ENCODE data around the gene BRD7.
A peak's percentile ranks its signal among the peaks of the same experiment; 100 is the strongest.

BRD7 gene

GRCh38 chr16:50310308-50311133 lies 58.3 kb downstream of the BRD7 start:
- peaks cover 0 to 37% of the 10 kb centered on the region in 2 experiments; a peak in 2 of 3 replicates for H3K36me3 ChIP-seq (ENCODE audit: control insufficient read depth in 2 of 2, insufficient read depth in 1 of 2, low read length in 2 of 2)
- H3K4me1 ChIP-seq (ENCODE audit: control insufficient read depth, insufficient read depth, low read length) = no peaks in the 10 kb centered on the region
- TF ChIP-seq ZNF707 (tag by site-specific recombination; IDR thresholded peaks at IDR 0.05) = no peak
- TF ChIP-seq ZNF16 (tag by site-specific recombination; IDR thresholded peaks at IDR 0.05; ENCODE audit: low read depth) = peak; percentile 76; the same call in 1 of the 2 replicates
- no peaks in the 10 kb centered on the region for H3K9me3 ChIP-seq (ENCODE audit: control insufficient read depth, insufficient read depth, low read depth, low read length)
- POLR2A ChIA-PET = interaction anchor here (0.8 kb wide), 1 partner anchor 65 kb away, joined by 3 read pairs; no protein-coding TSS in a partner anchor
- CTCF ChIA-PET = interaction anchor here (0.5 to 1.2 kb wide), 5 partner anchors 8 to 286 kb away, joined by 3 to 5 read pairs (median 3); partner anchors contain the start of gene CNEP1R1
- H3K4me3 ChIP-seq (ENCODE audit: low read depth, low read length) = no peak overlapping the region
- no peak overlapping the region for H3K27ac ChIP-seq (ENCODE audit: extremely low read depth, low read depth, low read length)

GRCh38 chr16:50309527-50310307 lies 59.1 kb downstream of the BRD7 start:
- TF ChIP-seq ZNF449 (tag by site-specific recombination; IDR thresholded peaks at IDR 0.05) (no peak), SP7 (tag by site-specific recombination; IDR thresholded peaks at IDR 0.05) (0 out of 2 replicates have a peak, but pooled peaks have one; percentile 11), ZNF10 (tag by site-specific recombination; IDR thresholded peaks at IDR 0.05) (peak; percentile 74; the same call in 1 of the 2 replicates)
- H3K4me1 ChIP-seq (ENCODE audit: control insufficient read depth, insufficient read depth, low read length) = no peaks in the 10 kb centered on the region
- H3K27ac ChIP-seq (ENCODE audit: extremely low read depth, low read depth, low read length) = 0 out of 2 replicates have a peak overlapping the region, but pooled peaks have one; percentile 9
- H3K9me3 ChIP-seq (ENCODE audit: control insufficient read depth, insufficient read depth, low read depth, low read length) = no peaks in the 10 kb centered on the region
- H3K4me3 ChIP-seq (ENCODE audit: low read depth, low read length) = no peak overlapping the region
- ChIA-PET POLR2A (no interaction called here), CTCF (interaction anchor here (1.0 to 1.2 kb wide), 3 partner anchors 13 to 285 kb away, joined by 3 to 5 read pairs (median 4); partner anchors contain the start of gene CNEP1R1)
- peaks cover 0 to 31% of the 10 kb centered on the region in 2 experiments; a peak in 2 of 3 replicates for H3K36me3 ChIP-seq (ENCODE audit: control insufficient read depth in 2 of 2, insufficient read depth in 1 of 2, low read length in 2 of 2)

GRCh38 chr16:50309156-50309526 lies 59.6 kb downstream of the BRD7 start:
- POLR2A ChIA-PET = no interaction called here
- no peak overlapping the region for H3K4me3 ChIP-seq (ENCODE audit: low read depth, low read length)

GRCh38 chr16:50308237-50308965 lies 60.4 kb downstream of the BRD7 start:
- CTCF ChIA-PET = no interaction called here
- H3K9me3 ChIP-seq (ENCODE audit: control insufficient read depth, insufficient read depth, low read depth, low read length) = no peaks in the 10 kb centered on the region
- H3K36me3 ChIP-seq (ENCODE audit: control insufficient read depth in 2 of 2, insufficient read depth in 1 of 2, low read length in 2 of 2) = peaks cover 0 to 18% of the 10 kb centered on the region in 2 experiments; a peak in 2 of 3 replicates
- no peaks in the 10 kb centered on the region for H3K4me1 ChIP-seq (ENCODE audit: control insufficient read depth, insufficient read depth, low read length)
- no peak overlapping the region for H3K4me3 ChIP-seq (ENCODE audit: low read depth, low read length)
- POLR2A ChIA-PET = no interaction called here
- no peak overlapping the region for H3K27ac ChIP-seq (ENCODE audit: extremely low read depth, low read depth, low read length)
- TF ChIP-seq ZNF585B (tag by site-specific recombination; IDR thresholded peaks at IDR 0.05) (no peak), PRDM6 (tag by site-specific recombination; IDR thresholded peaks at IDR 0.05) (no peak), ZNF768 (tag by site-specific recombination; IDR thresholded peaks at IDR 0.05) (no peak), ZBTB20 (tag by site-specific recombination; IDR thresholded peaks at IDR 0.05) (no peak), ZXDB (tag by site-specific recombination; IDR thresholded peaks at IDR 0.05) (no peak), ZNF707 (tag by site-specific recombination; IDR thresholded peaks at IDR 0.05) (no peak), ZNF184 (tag by site-specific recombination; IDR thresholded peaks at IDR 0.05) (no peak), ZNF112 (tag by site-specific recombination; IDR thresholded peaks at IDR 0.05) (no peak), ZNF624 (tag by site-specific recombination; IDR thresholded peaks at IDR 0.05) (no peak), ZNF292 (tag by site-specific recombination; IDR thresholded peaks at IDR 0.05; ENCODE audit: borderline replicate concordance, low read depth) (no peak), ZNF785 (tag by site-specific recombination; IDR thresholded peaks at IDR 0.05) (no peak), TCF7L2 (IDR thresholded peaks at IDR 0.05; ENCODE audit: borderline replicate concordance, low read depth, low read length) (no peak)

More at GRCh38 chr16:50309156-50309526, 59.6 kb downstream of the BRD7 start:
- CTCF ChIA-PET = no interaction called here
- Histone ChIP-seq H3K4me1 (ENCODE audit: control insufficient read depth, insufficient read depth, low read length) (no peaks in the 10 kb centered on the region), H3K9me3 (ENCODE audit: control insufficient read depth, insufficient read depth, low read depth, low read length) (no peaks in the 10 kb centered on the region), H3K36me3 (ENCODE audit: control insufficient read depth in 2 of 2, insufficient read depth in 1 of 2, low read length in 2 of 2) (peaks cover 0 to 26% of the 10 kb centered on the region in 2 experiments; a peak in 2 of 3 replicates), H3K27ac (ENCODE audit: extremely low read depth, low read depth, low read length) (no peak overlapping the region)
- TF ChIP-seq ZNF10 (tag by site-specific recombination; IDR thresholded peaks at IDR 0.05) (no peak), PRDM1 (tag by site-specific recombination; IDR thresholded peaks at IDR 0.05) (no peak), PBX3 (CRISPR knock-in tag; IDR thresholded peaks at IDR 0.05) (no peak), SALL2 (tag by site-specific recombination; IDR thresholded peaks at IDR 0.05; ENCODE audit: borderline replicate concordance) (no peak), ZNF707 (tag by site-specific recombination; IDR thresholded peaks at IDR 0.05) (no peak)

All from HEK293 (cell line).